GM19328 (cell line): ENCODE results near the gene SEMA4A.
"Not testable (repeated sequence)": the region's sequence is repeated elsewhere in the genome, so short reads cannot be mapped to it uniquely, and the experiment has no call there.

Source experiments
- ATAC-seq: cut with Tn5 transposase; IDR thresholded peaks from one replicate; pipeline ENCODE4 v1.9.1; 2021; ENCODE audit warnings: mild to moderate bottlenecking, moderate library complexity; ENCODE audit not compliant: unreplicated experiment

The SEMA4A gene

DNA sequence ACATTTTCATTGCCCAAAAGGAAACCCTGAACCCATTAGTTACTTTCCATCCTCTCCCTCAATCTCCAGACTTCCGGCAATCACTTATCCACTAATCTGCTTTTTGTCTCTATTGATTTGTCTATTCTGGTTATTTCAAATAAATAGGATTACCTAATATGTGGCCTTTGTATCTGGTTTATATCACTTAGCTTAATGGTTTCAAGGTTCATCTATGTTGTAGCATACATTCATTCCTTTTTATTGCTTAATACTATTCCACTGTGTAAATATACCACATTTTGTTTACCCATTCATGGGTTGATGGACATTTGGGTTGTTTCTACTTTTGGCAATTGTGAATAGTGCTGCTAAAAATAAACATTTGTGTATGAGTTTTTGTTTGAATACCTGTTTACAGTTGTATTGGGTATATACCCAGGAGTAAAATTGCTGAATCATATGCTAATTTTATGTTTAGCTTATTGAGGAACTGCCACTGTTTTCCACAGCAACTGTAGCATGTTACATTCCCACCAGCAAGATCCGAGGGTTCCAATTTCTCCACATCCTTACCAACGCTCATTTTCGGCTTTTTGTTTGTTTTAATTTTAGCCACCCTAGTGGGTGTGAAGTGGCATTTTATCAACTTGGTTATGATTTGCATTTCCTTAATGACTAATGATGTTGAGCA is 38.0 kb downstream of the SEMA4A start:
- ATAC-seq, result no peak

DNA sequence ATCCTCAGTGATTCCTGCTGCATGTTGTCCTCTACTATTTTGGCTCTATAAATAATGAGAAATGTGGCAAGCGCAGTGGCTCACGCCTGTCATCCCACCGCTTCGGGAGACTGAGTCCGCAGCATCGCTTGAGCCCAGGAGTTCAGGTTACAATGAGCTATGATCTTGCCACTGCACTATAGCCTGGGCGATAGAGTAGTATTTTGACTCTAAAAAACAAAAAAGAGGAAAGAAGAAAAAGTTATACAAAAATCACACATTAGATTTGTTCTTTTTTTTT is 39.8 kb downstream of the SEMA4A start:
- no peak for ATAC-seq

DNA sequence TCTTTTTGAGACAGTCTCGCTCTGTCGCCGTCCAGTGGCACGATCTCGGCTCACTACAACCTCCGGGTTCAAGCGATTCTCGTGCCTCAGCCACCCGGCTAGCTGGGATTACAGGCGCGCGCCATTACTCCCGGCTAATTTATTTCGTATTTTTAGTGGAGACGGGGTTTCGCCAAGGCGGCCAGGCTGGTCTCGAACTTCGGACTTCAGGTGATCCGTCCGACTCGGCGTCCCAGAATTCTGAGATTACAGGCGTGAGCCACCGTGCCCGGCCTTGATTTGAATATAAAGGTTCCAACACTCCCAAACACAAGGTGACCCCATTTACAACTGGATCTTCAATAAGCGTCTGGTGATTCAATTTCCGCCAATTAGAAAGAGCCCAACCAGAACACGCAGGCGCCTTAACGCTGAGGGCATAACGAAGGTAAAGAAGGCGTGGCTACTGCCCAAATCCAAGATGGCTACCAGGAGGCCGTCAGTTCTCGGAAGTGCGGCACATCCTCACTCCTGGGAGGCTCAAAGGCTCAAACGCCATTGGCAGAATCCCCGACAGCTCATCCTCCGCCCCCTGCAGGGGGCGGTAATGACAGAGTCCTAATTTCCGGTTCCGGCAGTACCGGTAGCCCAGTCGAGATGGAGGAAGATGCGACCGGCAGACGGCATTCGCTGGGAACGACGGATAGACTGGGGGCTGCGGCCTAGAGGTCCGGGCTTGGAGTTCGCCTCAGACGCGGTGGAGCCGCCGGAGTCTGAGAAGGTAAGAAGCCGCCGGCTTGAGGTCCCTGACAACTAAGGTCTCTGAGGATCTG is 40.3 kb downstream of the SEMA4A start, which contains the start of gene SLC25A44:
Gene SLC25A44, plus strand, starts transcription at position 617 of the 812 bp plus-strand sequence. CDS start 5,744 bp downstream, outside the sequence.
- peak; percentile 94 for ATAC-seq

DNA sequence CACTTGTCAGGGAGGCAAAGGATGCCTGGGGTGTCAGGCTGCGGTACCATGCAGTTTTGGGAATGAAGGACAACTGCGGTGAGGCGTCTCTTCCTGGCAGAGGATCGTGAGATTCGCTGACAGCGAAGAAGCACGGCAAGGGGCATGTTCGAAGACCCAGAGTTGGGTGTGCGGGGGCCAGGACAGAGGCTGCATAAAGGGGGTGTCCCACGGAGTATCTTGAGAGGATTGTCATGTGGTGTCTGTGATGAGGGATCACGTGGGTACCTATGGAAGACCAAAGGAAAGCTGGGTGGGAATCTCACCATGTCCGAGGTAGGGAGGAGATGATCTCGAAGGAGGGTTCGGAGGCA is 40.9 kb downstream of the SEMA4A start:
- ATAC-seq, result no peak

DNA sequence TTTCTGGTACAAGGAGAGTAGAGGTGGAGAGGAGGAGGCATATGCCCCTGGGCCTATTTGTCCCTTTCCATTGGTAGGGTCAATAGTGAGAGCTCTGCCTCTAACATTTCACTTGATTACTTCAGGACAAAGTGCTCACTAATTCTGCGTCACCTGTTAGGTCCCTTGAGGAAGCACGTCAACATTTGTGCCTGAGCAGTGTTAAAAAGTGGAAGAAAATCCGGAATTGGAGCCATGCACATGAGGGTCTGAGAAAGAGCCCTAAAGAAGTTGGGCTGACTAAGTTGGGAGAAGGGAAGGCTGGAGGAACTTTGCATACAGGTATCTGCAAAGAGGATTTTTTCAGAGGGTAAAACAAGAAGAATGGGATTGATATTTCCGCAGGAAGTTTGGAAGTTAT is 42.5 kb downstream of the SEMA4A start:
- no peak for ATAC-seq

DNA sequence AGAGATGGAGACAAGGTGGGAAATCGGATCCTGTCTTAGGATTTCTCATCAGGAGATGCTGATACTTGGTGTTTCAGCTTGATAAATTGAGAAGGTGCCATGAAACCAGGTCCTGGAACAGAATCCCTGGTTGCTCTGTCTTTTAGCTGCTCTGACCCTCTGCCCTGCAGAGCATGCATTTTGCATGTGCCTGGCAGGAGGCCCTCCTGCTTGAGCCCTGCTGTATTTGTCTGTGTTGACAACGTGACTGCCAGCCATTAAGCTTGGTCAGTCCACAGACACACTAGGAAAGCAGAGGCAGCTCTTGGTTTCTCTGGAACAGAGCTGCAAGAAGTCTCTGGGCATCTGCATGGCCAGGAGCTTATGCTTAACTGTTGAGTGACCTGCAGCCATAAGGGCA is 43.1 kb downstream of the SEMA4A start:
- no peak for ATAC-seq

DNA sequence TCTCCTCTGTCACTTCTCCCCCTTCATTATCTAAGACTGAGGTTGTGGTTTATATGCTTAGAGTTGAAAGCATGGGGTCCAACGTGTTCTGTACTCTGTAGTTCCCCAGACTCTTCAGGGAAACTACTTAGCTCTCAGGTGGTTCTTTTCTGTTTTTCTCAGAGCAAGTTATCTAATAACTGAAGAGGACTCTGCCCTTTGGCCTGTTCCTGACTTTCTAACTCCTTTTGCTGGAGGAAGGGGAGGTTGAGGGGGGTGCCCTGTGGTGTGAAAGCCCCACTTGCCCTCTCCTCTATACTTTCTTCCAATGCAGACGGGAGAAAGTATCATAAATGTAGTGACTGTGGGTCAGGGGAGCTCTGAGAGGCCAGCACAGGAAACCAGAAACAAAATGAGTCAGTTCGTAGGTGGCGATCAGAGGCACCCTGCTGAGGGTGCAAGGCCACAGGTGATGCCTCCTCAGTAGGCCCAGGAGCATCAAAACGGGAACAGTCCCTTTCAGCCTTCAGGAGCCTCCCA is 45.5 kb downstream of the SEMA4A start:
- no peak for ATAC-seq

DNA sequence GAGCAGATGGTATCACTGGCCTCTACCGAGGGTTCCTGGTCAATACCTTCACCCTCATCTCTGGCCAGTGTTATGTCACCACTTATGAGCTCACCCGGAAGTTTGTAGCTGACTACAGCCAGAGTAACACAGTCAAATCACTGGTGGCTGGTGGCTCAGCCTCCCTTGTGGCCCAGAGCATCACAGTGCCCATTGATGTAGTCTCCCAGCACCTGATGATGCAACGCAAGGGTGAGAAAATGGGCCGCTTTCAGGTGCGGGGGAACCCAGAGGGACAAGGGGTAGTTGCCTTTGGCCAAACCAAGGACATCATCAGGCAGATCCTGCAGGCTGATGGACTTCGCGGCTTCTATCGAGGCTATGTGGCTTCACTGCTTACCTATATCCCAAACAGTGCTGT is 46.7 kb downstream of the SEMA4A start:
- no peak for ATAC-seq

DNA sequence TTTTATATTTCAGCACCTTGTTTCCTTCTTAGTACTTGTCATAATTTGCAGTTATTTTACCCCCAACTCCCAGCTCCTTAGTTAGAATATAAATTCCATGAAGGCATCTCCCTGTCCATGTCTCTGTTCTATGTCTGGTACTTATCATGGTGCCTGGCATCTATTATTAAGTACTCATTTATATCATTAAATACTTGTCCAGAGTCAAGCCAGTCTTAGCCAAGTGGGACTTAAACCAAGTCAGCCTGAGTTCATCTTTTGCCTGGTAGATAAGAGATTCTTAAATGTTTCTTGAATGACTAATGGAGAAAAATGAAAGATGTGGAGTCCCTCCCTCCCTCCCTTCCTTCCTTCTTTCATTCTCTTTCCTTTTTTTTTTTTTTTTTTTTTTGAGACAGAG is 49.9 kb downstream of the SEMA4A start:
- ATAC-seq, result no peak

DNA sequence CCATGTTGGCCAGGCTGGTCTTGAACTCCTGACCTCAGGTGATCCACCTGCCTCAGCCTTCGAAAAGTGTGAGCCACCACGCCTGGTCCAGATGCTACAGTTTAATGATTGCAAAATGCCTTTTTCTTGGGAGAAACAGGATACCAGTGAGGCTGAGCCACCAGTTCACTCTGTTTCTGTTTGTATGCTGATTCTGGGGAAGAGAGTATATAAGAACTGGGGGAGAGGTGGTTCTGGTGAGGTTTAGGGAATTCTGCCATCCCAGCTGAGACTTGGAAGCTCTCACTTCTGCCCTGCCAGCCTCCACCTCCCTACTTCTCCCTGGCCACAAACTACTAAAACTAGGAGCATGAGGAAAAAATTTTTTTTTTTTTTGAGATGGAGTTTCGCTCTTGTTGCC is 51.3 kb downstream of the SEMA4A start:
- no peak for ATAC-seq

DNA sequence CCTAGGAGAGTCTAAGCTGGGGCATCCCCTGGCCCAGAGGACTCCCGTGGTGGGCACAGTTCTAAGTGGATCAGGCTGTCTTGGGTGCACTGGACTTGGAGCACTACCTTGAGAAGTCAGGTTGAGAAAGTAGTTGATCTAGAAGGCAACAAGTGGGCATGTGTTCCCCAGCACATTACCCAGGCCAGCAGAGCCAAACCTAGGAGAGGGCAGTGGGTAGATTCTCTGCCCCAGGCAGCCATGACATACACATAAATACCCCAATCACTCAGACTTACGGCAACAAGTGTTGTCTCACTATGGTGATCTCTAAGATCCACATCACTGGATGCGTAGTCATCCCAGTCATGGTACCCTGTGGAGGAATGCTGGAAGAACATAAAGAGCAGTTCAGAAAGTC is 57.9 kb downstream of the SEMA4A start:
- no peak for ATAC-seq

DNA sequence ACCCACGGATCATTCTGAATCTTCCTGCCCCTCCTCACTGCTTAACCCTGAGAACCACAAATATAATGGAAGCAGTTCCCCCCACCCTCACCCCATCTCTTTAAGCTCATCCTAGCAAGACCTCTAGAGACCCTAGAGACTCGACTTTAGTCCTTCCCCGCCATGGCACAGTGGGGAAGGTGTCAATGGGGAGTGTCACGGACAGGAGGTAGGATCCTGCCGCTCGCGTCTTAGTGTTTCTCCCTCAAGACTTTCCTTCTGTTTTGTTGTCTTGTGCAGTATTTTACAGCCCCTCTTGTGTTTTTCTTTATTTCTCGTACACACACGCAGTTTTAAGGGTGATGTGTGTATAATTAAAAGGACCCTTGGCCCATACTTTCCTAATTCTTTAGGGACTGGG is 58.7 kb downstream of the SEMA4A start:
- no peak for ATAC-seq

DNA sequence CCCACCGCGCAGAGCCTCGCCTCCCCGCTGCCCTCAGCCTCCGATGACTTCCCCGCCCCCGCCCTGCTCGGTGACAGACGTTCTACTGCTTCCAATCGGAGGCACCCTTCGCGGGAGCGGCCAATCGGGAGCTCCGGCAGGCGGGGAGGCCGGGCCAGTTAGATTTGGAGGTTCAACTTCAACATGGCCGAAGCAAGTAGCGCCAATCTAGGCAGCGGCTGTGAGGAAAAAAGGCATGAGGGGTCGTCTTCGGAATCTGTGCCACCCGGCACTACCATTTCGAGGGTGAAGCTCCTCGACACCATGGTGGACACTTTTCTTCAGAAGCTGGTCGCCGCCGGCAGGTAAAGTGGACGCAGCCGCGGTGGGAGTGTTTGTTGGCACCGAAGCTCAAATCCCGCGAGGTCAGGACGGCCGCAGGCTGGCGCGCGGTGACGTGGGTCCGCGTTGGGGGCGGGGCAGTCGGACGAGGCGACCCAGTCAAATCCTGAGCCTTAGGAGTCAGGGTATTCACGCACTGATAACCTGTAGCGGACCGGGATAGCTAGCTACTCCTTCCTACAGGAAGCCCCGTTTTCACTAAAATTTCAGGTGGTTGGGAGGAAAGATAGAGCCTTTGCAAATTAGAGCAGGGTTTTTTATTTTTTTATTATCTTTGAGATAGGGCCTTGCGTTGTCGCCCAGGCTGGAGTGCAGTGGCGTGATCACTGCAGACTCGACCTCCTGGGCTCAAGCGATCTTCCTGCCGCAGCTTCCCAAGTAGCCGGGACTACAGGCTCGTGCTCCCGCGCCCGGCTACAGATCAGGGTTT is 59.7 kb downstream of the SEMA4A start, which contains the start of gene PMF1:
Gene PMF1, plus strand, starts transcription at position 175 of the 811 bp plus-strand sequence. Its CDS starts 9 bp downstream, at position 184.
- peak; percentile 90 for ATAC-seq

DNA sequence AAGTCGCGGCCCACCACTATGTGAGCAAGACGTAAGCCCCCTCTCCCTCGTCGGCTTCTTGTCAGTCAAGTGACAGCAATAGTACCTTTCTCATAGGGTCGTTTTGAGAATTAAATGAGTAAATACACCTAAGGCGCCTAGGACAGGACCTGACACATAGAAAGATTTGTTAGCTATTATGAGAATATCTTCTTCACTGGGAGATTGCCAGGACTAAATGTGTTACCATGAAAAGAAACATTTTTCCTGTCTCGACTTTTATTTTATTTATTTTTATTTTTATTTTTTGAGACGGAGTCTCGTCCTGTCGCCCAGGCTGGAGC is 60.2 kb downstream of the SEMA4A start:
- ATAC-seq, result no peak

DNA sequence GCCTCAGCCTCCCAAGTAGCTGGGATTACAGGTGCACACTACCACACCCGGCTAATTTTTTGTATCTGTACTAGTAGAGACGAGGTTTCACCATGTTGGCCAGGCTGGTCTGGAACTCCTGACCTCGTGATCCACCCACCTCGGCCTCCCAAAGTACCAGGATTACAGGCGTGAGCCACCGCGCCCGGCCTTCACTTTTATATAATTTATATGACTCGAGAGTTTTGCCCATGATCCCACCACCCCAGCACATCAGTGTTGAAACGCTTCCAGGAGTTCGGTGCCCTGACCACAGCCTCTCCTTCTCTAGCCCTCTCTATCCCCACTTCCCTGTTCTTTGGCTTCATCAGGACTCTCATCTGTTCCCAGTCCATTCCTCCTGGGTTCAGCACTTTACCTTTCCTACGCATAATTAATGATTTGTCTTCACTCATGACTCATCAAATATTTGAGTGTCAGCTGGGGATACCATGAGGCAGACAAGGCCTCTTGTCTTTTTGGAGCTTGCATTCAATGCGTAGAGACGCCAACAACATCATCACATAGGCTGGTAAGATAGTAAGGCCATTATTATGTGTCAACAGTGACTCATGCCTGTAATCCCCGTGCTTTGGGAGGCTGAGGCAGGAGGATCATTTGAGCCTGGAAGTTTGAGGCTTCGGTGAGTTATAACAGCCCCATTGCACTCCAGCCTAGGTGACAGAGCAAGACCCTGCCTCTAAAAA is 60.8 kb downstream of the SEMA4A start:
- ATAC-seq, result no peak

DNA sequence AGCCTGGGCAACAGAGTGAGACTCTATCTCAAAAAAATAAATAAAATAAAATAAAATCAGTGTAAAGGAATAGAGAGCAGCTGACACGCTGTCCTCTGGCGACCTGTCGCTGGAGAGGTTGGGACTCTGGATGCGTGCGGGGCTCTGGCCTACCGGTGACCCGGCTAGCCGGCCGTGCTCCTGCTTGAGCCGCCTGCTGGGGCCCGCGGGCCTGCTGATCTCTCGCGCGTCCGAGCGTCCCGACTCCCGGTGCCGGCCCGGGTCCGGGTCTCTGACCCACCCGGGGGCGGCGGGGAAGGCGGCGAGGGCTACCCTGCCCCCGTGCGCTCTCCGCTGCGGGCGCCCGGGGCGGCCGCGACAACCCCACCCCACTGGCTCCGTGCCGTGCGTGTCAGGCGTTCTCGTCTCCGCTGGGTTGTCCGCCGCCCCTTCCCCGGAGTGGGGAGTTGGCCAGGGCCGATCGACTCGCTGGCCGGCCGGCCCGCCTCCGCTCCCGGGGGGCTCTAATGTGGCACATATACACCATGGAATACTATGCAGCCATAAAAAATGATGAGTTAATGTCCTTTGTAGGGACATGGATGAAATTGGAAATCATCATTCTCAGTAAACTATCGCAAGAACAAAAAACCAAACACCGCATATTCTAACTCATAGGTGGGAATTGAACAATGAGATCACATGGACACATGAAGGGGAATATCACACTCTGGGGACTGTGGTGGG is 63.1 kb downstream of the SEMA4A start:
- not testable (repeated sequence) for ATAC-seq

DNA sequence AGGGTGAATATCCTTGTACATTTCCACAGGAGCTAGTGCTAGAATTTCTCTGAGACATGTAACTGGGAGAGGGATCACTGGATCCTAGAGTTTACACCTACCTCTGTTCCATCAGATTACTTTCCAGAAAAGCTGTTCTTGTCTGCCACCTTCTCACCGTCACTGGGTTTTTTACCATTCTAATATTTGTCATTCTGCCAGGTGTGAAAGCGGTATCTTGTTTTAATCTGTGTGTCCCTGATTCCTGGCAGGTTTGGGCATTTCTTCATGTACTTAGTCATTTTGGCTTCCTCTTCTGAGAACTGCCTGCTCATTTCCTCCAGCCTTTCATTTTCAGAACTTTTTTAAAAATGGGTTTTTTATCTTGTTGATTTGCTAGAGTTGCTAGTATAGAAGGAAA is 64.5 kb downstream of the SEMA4A start:
- no peak for ATAC-seq

DNA sequence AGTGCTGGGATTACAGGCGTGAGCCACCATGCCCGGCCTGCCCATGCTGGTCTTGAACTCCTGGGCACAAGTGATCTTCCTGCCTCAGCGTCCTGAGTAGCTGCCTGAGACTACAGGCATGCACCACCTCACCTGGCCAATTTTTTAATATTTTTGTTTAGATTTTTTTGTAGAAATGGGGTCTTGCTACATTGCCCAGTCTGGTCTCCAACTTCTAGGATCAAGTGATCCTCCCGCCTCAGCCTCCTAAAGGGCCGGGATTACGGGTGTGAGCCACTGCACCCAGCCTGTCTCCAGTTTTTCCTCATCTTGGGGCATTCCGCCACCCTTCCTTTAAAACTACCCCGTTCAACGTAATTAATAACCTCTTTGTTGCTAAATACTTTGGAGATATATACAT is 66.8 kb downstream of the SEMA4A start:
- ATAC-seq, result no peak

DNA sequence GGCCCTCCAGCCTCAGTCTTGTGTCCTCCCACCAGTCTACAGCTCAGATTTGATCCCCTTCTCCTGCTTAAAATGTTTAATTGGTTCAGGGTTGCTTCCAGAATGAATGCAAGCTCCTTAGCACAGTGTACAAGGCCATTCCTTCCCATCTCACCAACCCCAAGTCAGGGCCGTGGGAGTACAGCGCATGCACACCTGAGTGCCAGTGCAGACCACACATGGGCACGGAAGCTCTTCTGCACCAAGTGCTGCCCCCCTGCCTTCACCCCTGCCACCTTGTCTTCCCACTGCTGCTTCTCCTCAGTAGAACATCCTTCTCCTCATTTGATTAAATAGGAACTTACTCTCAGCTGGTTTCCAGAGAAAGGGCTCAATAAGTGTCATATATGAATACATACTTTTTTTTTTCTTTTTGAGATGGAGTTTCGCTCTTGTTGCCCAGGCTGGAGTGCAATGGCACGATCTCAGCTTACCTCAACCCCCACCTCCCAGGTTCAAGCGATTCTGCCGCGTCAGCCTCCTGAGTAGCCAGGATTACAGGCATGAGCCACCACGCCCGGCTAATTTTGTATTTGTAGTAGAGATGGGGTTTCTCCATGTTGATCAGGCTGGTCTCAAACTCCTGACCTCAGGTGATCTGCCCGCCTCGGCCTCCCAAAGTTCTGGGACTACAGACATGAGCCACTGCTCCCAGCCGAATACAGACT is 68.8 kb downstream of the SEMA4A start:
- ATAC-seq, result no peak

DNA sequence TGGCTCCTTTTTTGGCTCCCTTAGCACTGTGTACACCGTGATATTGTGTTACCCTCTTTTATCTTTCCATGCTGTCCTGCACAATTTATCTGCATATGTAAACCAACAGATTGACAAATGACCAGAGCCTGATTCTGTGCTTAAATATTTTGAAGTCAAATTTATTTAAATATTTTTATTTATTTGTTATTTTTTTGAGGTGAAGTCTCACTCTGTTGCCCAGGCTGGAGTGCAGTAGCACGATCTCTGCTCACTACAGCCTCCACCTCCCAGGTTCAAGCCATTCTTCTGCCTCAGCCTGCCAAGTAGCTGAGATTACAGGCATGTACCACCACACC is 72.3 kb downstream of the SEMA4A start:
- ATAC-seq, result no peak
